Measurements from ENCODE around the gene HCFC2.
"Not testable (repeated sequence)": the region's sequence is repeated elsewhere in the genome, so short reads cannot be mapped to it uniquely, and the experiment has no call there.

The HCFC2 gene

GRCh38 chr12:104064031-104064841, at the start of gene HCFC2:
Gene HCFC2 (plus strand): TSS chr12:104064531. CDS start chr12:104064561, 30 bp downstream.
- peak; percentile 92 for DNase-seq (ENCODE audit: low spot score)

- DNase-seq (ENCODE audit: low spot score), result not testable (repeated sequence)
These were observed 42.5 kb upstream of the HCFC2 start for GRCh38 chr12:104021862-104022261.

GRCh38 chr12:104022786-104023185, 41.5 kb upstream of the HCFC2 start:
- DNase-seq (ENCODE audit: low spot score), result no peak

- no peak for DNase-seq (ENCODE audit: low spot score)
These were observed 40.6 kb upstream of the HCFC2 start for GRCh38 chr12:104023710-104024109.

- DNase-seq (ENCODE audit: low spot score), result no peak
These were observed 40.0 kb upstream of the HCFC2 start for GRCh38 chr12:104024348-104024747.

GRCh38 chr12:104025771-104026170, 38.6 kb upstream of the HCFC2 start:
- no peak for DNase-seq (ENCODE audit: low spot score)

- no peak for DNase-seq (ENCODE audit: low spot score)
These were observed 37.3 kb upstream of the HCFC2 start for GRCh38 chr12:104026841-104027599.

GRCh38 chr12:104030596-104030995, 33.7 kb upstream of the HCFC2 start:
- not testable (repeated sequence) for DNase-seq (ENCODE audit: low spot score)

- not testable (repeated sequence) for DNase-seq (ENCODE audit: low spot score)
These were observed 28.2 kb upstream of the HCFC2 start for GRCh38 chr12:104036143-104036542.

- not testable (repeated sequence) for DNase-seq (ENCODE audit: low spot score)
These were observed 24.6 kb upstream of the HCFC2 start for GRCh38 chr12:104039769-104040168.

- DNase-seq (ENCODE audit: low spot score), result no peak
These were observed 21.8 kb upstream of the HCFC2 start for GRCh38 chr12:104042580-104042979.

GRCh38 chr12:104044158-104044557, 20.2 kb upstream of the HCFC2 start:
- no peak for DNase-seq (ENCODE audit: low spot score)

GRCh38 chr12:104046306-104046705, 18.0 kb upstream of the HCFC2 start:
- DNase-seq (ENCODE audit: low spot score), result no peak

GRCh38 chr12:104048162-104048561, 16.2 kb upstream of the HCFC2 start:
- DNase-seq (ENCODE audit: low spot score), result no peak

GRCh38 chr12:104048811-104049210, 15.5 kb upstream of the HCFC2 start:
- DNase-seq (ENCODE audit: low spot score), result no peak

- no peak for DNase-seq (ENCODE audit: low spot score)
These were observed 14.9 kb upstream of the HCFC2 start for GRCh38 chr12:104049278-104049902.

- no peak for DNase-seq (ENCODE audit: low spot score)
These were observed 14.4 kb upstream of the HCFC2 start, which contains the start of gene GLT8D2 for GRCh38 chr12:104049903-104050356. Gene GLT8D2 (minus strand): TSS chr12:104050187. CDS start chr12:104019648, 30,539 bp downstream.

GRCh38 chr12:104050436-104050835, 13.9 kb upstream of the HCFC2 start:
- DNase-seq (ENCODE audit: low spot score), result no peak

GRCh38 chr12:104054681-104055346, 9.5 kb upstream of the HCFC2 start:
- no peak for DNase-seq (ENCODE audit: low spot score)

- DNase-seq (ENCODE audit: low spot score), result no peak
These were observed 8.5 kb upstream of the HCFC2 start for GRCh38 chr12:104055686-104056388.

- DNase-seq (ENCODE audit: low spot score), result no peak
These were observed 7.8 kb upstream of the HCFC2 start for GRCh38 chr12:104056419-104056972.

Data from putamen (tissue), 1 donor.